ENCODE data around the gene PLAAT5. TPM values are rescaled to one million over a fixed set of nuclear protein-coding genes. Genes with fewer than 3 reads are reported as not detected.

The PLAAT5 gene
- total and polyA plus RNA-seq, 2 of the 13 experiments (the other 11 are each of a cell fraction or from before 2014, with no cell fraction given) = not detected

GRCh38 chr11:63532799-63533475 lies 42.0 kb upstream of the PLAAT5 start:
- BruUV-seq (replicated peaks) = no TSS peak
- H3K9me3 ChIP-seq (ENCODE audit: low read length) = no peaks in the 10 kb centered on the region
- no peaks in the 10 kb centered on the region for H4K20me1 ChIP-seq (ENCODE audit: insufficient read depth, low read length)
- in situ Hi-C loops (cut with HindIII; ENCODE audit: extremely low pct_ligation_motif_present, low pct_unique_long_range_greater_than_20kb) = no loop called here
- no peak for ATAC-seq
- H3K79me2 ChIP-seq (ENCODE audit: insufficient read depth, low read length) = no peaks in the 10 kb centered on the region
- H3K4me2 ChIP-seq (ENCODE audit: low read depth, low read length) = no peak overlapping the region
- no peak overlapping the region for H3K9ac ChIP-seq (ENCODE audit: insufficient read depth, low read depth, low read length)
- no peak for DNase-seq (ENCODE audit: low spot score)
- ChIA-PET CTCF (ENCODE audit: low intra/inter-chr PET ratio, low total read pairs) (no interaction called here), POLR2A (no interaction called here)
- H3K4me1 ChIP-seq (ENCODE audit: insufficient read depth, low read length) = peaks cover 35% of the 10 kb centered on the region
- H3K4me3 ChIP-seq (replicated peaks in 1 of 3; ENCODE audit: insufficient read depth in 1 of 3, low read depth in 2 of 3, low read length in 3 of 3) = no peak overlapping the region
- no peak overlapping the region for H3K27ac ChIP-seq (ENCODE audit: extremely low read length, insufficient read depth, low read length)
- intact Hi-C loops (cut with micrococcal nuclease; ENCODE audit: unreplicated experiment) = no loop called here
- FAIRE-seq = no peak
- no peak overlapping the region for H2AFZ ChIP-seq (ENCODE audit: low read length)
- H3K27me3 ChIP-seq (ENCODE audit: control insufficient read depth in 1 of 2, insufficient read depth in 2 of 2, low read length in 2 of 2) = 0 out of 5 replicates have a peak, but pooled peaks cover 0 to 17% of the 10 kb centered on the region in 2 experiments
- no peak for TF ChIP-seq PHB2 (IDR thresholded peaks at IDR 0.05; ENCODE audit: partially characterized antibody)
- TF ChIP-seq HNF1A (IDR thresholded peaks at IDR 0.05; ENCODE audit: low read depth) = no peak
- TF ChIP-seq HNF1A (CRISPR knock-in tag; IDR thresholded peaks at IDR 0.05; ENCODE audit: borderline replicate concordance) = no peak
- TF ChIP-seq DR1 (CRISPR knock-in tag; IDR thresholded peaks at IDR 0.05) = no peak
- no peak for TF ChIP-seq RXRB (CRISPR knock-in tag; IDR thresholded peaks at IDR 0.05; ENCODE audit: borderline replicate concordance)
- no peak for TF ChIP-seq ETS1 (CRISPR knock-in tag; IDR thresholded peaks at IDR 0.05)
- no peak for TF ChIP-seq ZZZ3 (CRISPR knock-in tag; IDR thresholded peaks at IDR 0.05; ENCODE audit: borderline replicate concordance)
- TF ChIP-seq ZNF580 (CRISPR knock-in tag; IDR thresholded peaks at IDR 0.05; ENCODE audit: borderline replicate concordance, low read depth) = no peak
- no peak for TF ChIP-seq ZNF780A (CRISPR knock-in tag; IDR thresholded peaks at IDR 0.05)
- no peak for TF ChIP-seq ZFP36L2 (CRISPR knock-in tag; IDR thresholded peaks at IDR 0.05)
- TF ChIP-seq DDIT3 (CRISPR knock-in tag; IDR thresholded peaks at IDR 0.05) = no peak
- no peak for TF ChIP-seq ZNF850 (CRISPR knock-in tag; conservative IDR thresholded peaks at IDR 0.05)
- no peak for TF ChIP-seq ZNF503 (CRISPR knock-in tag; IDR thresholded peaks at IDR 0.05)
- no peaks in the 10 kb centered on the region for H3K36me3 ChIP-seq (replicated peaks in 1 of 2; ENCODE audit: control insufficient read depth in 1 of 2, insufficient read depth in 2 of 2, low read length in 2 of 2)
- 27% methylated on average over 3 of the region's 4 CpGs for WGBS (ENCODE audit: low lambda C conversion rate)

Data from HepG2 (cell line).